ENCODE results near the gene SEMA3F.

SEMA3F gene

DNA sequence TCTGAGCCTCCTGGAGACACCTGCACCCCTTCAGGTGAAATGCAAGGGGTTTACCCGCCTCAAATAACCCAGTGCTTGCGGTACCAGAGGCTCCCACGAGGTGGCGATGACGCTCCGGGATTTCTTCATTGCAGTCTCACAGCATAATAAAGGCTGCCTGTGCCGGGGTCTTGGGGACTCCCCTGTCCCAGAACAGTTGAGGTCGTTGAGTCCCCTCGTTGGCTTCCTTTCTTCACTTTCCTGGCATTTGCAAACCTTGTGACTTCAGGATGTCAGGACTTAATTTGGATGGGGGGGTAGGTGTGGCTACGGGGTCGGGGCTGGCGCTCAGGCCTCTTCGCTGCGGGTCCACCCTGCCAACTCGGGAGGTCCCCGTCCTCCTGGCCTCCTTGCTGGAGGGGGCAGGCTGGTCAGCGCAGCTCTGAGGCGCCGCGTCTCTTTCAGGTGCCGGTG is 37.6 kb downstream of the SEMA3F start:
- H3K4me1 ChIP-seq (ENCODE audit: low read length): no peaks in the 10 kb centered on the region
- TF ChIP-seq EZH2 (optimal IDR thresholded peaks at IDR 0.05; ENCODE audit: low read depth, low read length): no peak
- TF ChIP-seq, protein P1, sequence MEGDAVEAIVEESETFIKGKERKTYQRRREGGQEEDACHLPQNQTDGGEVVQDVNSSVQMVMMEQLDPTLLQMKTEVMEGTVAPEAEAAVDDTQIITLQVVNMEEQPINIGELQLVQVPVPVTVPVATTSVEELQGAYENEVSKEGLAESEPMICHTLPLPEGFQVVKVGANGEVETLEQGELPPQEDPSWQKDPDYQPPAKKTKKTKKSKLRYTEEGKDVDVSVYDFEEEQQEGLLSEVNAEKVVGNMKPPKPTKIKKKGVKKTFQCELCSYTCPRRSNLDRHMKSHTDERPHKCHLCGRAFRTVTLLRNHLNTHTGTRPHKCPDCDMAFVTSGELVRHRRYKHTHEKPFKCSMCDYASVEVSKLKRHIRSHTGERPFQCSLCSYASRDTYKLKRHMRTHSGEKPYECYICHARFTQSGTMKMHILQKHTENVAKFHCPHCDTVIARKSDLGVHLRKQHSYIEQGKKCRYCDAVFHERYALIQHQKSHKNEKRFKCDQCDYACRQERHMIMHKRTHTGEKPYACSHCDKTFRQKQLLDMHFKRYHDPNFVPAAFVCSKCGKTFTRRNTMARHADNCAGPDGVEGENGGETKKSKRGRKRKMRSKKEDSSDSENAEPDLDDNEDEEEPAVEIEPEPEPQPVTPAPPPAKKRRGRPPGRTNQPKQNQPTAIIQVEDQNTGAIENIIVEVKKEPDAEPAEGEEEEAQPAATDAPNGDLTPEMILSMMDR (IDR thresholded peaks at IDR 0.05; ENCODE audit: low read length): peak; percentile 91
- H3F3A ChIP-seq (ENCODE audit: insufficient read depth, low read length): no peaks in the 10 kb centered on the region
- no peaks in the 10 kb centered on the region for H3K9me3 ChIP-seq (replicated peaks; ENCODE audit: insufficient read depth, low read length)
- no peak overlapping the region for H3K27ac ChIP-seq (ENCODE audit: low read length)
- no peaks in the 10 kb centered on the region for H4K20me1 ChIP-seq (ENCODE audit: insufficient read depth, low read length)
- no peak overlapping the region for H3K4me3 ChIP-seq (ENCODE audit: low read length)
- no peak overlapping the region for H2AFZ ChIP-seq (ENCODE audit: low read length)
- no peaks in the 10 kb centered on the region for H3K36me3 ChIP-seq (replicated peaks; ENCODE audit: insufficient read depth, low read length)
- H3K79me2 ChIP-seq (ENCODE audit: low read length): no peaks in the 10 kb centered on the region
- peaks cover 65% of the 10 kb centered on the region for H3K27me3 ChIP-seq (replicated peaks; ENCODE audit: insufficient read depth, low read length)
- H3K9ac ChIP-seq (ENCODE audit: low read length): no peak overlapping the region
- peak; percentile 64 for DNase-seq
- no peak overlapping the region for H3K4me2 ChIP-seq (ENCODE audit: low read depth, low read length)
- H3K9me2 ChIP-seq (replicated peaks; ENCODE audit: insufficient read depth, low read length): no peaks in the 10 kb centered on the region

GRCh38 chr3:50193286-50193685 is 38.2 kb downstream of the SEMA3F start:
- Histone ChIP-seq H2AFZ (ENCODE audit: low read length) (no peak overlapping the region), H3K4me2 (ENCODE audit: low read depth, low read length) (no peak overlapping the region), H3K27ac (ENCODE audit: low read length) (no peak overlapping the region), H3K79me2 (ENCODE audit: low read length) (no peaks in the 10 kb centered on the region), H3K9me2 (replicated peaks; ENCODE audit: insufficient read depth, low read length) (no peaks in the 10 kb centered on the region), H4K20me1 (ENCODE audit: insufficient read depth, low read length) (no peaks in the 10 kb centered on the region), H3K9ac (ENCODE audit: low read length) (no peak overlapping the region), H3K9me3 (replicated peaks; ENCODE audit: insufficient read depth, low read length) (no peaks in the 10 kb centered on the region), H3K4me3 (ENCODE audit: low read length) (no peak overlapping the region), H3K27me3 (replicated peaks; ENCODE audit: insufficient read depth, low read length) (peaks cover 67% of the 10 kb centered on the region), H3F3A (ENCODE audit: insufficient read depth, low read length) (no peaks in the 10 kb centered on the region), H3K36me3 (replicated peaks; ENCODE audit: insufficient read depth, low read length) (no peaks in the 10 kb centered on the region), H3K4me1 (ENCODE audit: low read length) (no peaks in the 10 kb centered on the region)
- TF ChIP-seq, protein P1 (IDR thresholded peaks at IDR 0.05; ENCODE audit: low read length): no peak
- TF ChIP-seq EZH2 (optimal IDR thresholded peaks at IDR 0.05; ENCODE audit: low read depth, low read length) (no peak), EZH2phosphoT487 (IDR thresholded peaks at IDR 0.05; ENCODE audit: low read length) (no peak)
- DNase-seq: no peak

GRCh38 chr3:50193746-50194127 is 38.6 kb downstream of the SEMA3F start:
- no peak overlapping the region for H3K27ac ChIP-seq (ENCODE audit: low read length)
- H4K20me1 ChIP-seq (ENCODE audit: insufficient read depth, low read length): no peaks in the 10 kb centered on the region
- no peaks in the 10 kb centered on the region for H3K9me3 ChIP-seq (replicated peaks; ENCODE audit: insufficient read depth, low read length)
- no peak overlapping the region for H3K9ac ChIP-seq (ENCODE audit: low read length)
- no peaks in the 10 kb centered on the region for H3F3A ChIP-seq (ENCODE audit: insufficient read depth, low read length)
- peaks cover 70% of the 10 kb centered on the region for H3K27me3 ChIP-seq (replicated peaks; ENCODE audit: insufficient read depth, low read length)
- no peaks in the 10 kb centered on the region for H3K79me2 ChIP-seq (ENCODE audit: low read length)
- DNase-seq: no peak
- no peak overlapping the region for H3K4me3 ChIP-seq (ENCODE audit: low read length)
- no peaks in the 10 kb centered on the region for H3K36me3 ChIP-seq (replicated peaks; ENCODE audit: insufficient read depth, low read length)
- TF ChIP-seq EZH2 (optimal IDR thresholded peaks at IDR 0.05; ENCODE audit: low read depth, low read length) (no peak), EZH2phosphoT487 (IDR thresholded peaks at IDR 0.05; ENCODE audit: low read length) (no peak)
- TF ChIP-seq, protein P1 (IDR thresholded peaks at IDR 0.05; ENCODE audit: low read length): no peak
- no peaks in the 10 kb centered on the region for H3K4me1 ChIP-seq (ENCODE audit: low read length)
- H3K4me2 ChIP-seq (ENCODE audit: low read depth, low read length): no peak overlapping the region
- no peaks in the 10 kb centered on the region for H3K9me2 ChIP-seq (replicated peaks; ENCODE audit: insufficient read depth, low read length)
- no peak overlapping the region for H2AFZ ChIP-seq (ENCODE audit: low read length)
